Stimulated activated CD4-positive, alpha-beta T cell treated with anti-CD3 and anti-CD28 coated beads, TNF-alpha, amount 100 ng/mL, for 24 hours (primary cell): Measurements from ENCODE around the gene ZC3H12C.
"Not testable (repeated sequence)": the region's sequence is repeated elsewhere in the genome, so short reads cannot be mapped to it uniquely, and the experiment has no call there.

Experiments
- DNase-seq, 3 experiments: peaks; one replicate each; pipeline ENCODE4 v3.0.0-alpha.2; 2020; ENCODE audit warnings: low read depth in 3 of 3

Gene ZC3H12C

DNA sequence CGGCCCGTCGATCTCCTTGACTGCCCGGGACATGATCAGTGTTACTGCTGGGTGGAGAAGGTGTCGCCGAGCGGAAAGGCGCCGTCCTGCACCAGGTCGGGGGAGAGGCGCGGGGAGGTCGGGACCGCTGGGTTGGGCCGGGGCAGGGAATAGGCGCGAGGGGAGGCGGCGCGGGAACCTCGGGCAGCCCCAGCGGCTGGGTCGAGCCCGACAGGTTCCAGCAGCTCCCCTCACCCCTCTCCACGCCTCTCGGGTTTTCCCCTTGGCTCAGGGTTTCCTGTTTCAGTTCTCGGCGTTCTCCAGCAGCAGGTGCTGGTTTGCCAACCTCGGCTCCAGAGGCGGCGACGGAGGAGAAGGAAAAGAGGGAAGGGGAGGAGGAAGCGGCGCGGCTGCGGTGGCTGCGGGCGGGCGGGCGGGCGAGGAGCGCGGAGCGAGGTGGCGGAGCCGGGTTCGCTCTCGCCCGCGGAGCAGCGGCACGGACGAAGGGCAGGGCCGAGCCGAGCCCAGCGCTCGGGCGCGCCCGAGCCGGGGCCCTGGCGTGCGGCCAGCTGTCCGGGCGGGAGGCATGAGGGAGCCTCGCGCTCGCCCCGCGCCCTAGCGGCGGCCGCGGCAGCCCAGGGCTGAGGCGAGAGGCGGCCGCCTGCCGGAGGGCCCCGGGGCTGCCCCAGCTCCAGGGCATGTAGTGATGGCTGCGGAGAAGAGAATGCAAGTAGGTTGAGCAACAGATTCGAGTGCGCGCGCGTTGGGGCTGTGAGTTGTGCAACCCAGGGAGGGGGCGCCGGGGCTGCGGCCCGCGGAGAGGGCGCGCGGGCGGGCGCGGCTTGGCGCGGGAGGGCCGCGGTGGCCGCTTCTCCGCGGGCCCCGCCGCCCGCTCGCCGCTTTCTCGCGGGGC lies at the start of gene ZC3H12C:
TSS of gene ZC3H12C (plus strand) at position 878 of the 892 bp plus-strand sequence. CDS start 20 bp downstream, outside the sequence.
- DNase-seq: peak in 1 of 3 experiments; percentile 47

DNA sequence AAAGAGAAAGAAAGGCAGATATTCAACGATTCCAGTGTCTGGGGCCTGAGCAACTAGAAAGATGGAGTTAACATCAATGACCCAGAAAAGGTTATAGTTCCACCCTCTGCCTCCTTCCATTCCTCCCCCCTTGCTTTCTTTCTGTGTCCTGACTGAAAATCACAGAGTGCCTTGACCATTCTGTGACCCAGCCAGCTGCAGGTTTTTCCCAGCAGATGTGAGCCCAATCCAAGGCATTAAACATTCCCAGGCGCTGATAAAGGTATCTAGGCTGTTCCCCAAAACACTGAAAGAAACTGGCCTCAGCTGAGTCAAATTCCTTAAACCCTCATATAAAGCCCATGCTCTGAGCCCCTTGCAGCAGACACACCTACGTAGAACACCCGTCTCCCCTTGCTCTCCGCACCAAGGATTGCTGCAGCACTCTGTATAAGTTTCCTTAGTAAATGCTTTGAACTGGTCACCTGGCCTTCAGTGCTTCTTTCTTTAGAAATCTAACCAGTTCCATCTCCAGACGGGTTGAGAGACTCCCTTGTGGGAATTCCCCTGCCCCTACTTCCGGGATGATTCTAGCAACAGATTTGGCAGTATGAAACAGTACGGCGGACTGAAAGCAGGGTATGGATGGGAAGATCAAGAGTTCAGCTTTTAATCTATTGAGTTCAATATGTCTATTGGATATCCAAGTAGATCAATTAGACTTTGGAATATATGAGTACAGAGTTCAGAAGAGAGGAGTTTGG lies 48.8 kb upstream of the ZC3H12C start:
- DNase-seq: no peak

DNA sequence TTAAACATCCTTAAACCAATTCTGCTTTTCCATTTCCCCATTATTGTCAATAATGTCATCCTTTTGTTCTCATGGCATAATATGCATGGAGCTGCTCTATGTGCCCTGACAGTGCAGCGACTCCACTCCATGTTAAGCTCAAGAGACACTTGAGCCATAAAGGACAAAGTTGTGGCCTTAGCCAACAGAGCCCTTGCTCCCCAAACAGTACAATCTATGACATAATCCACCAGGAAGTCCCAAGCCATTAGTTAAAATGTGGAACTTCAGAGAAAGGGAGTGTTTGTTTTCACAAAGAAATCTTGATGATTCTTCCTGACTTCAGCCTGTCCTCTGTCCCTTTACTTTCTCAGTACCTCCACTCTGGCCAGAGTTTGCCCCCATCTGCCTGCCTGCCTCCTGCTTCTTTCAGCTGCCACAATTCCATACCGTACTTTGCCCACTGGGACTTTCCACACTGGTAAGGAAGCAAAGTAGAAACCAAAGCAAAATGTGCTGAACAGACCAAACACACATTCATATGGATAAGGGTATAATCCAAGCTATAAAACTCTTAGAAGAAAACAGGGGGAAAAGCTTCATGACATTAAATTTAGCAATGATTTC lies 46.3 kb upstream of the ZC3H12C start:
- no peak for DNase-seq

DNA sequence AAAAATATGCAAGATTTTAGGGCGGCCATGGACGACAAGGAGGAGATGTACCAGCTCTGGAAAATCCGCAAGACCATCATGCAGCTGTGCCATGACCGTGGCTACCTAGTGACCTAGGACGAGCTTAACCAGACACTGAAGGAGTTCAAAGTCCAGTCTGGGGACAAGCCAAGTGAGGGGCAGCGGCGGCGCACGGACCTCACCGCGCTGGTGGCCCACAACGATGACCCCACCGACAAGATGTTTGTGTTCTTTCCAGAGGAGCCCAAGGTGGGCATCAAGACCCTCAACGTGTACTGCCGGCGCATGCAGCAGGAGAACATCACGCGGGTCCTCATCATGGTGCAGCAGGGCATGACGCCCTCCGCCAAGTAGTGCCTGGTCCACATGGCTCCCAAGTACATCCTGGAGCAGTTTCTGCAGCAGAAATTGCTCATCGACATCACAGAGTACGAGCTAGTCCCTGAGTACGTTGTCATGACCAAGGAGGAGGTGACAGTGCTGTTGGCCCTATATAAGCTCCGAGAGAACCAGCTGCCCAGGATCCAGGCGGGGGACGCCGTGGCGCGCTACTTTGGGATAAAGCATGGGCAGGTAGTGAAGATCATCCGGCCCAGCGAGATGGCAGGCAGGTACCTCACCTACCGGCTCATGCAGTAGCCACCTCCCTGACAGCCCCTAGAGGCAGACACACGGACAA lies 43.5 kb upstream of the ZC3H12C start:
- no peak for DNase-seq

DNA sequence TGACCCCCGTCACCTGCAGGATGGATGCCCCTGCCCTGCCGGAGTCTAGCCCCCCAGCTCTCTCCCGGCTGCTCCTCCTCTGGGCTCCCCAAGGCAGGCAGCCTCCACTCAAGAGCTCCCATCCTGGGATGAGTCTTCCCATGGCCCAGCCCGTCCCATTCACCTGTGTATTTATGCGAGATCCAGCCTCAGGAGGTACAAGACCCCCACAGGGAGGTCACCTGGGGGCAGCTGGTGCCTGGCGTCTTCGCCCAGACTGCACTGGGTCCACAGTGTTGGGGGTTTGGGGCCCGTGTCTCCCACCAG lies 43.0 kb upstream of the ZC3H12C start:
- no peak for DNase-seq

DNA sequence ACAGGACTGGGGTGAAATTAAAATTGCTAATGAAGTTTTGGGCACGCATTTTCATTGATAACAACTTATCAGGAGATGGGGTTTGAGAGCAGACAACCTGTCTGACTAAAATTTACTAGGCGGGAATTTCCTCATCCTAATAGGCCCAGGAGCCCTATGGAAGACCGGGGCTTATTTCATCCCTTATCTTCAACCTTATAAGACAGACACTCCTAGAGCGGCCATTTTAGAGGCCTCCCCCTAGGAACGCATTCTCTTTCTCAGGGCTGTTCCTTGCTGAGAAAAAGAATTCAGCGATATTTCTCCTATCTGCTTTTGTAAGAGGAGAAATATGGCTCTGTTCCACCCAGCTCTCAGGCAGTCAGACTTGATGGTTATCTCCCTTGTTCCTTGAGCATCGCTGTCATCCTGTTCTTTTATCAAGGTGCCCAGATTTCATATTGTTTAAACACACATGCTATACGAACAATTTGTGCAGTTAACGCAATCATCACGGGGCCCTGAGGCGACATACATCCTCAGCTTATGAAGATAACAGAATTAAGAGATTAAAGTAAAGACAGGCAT lies 39.3 kb upstream of the ZC3H12C start:
- no peak for DNase-seq

DNA sequence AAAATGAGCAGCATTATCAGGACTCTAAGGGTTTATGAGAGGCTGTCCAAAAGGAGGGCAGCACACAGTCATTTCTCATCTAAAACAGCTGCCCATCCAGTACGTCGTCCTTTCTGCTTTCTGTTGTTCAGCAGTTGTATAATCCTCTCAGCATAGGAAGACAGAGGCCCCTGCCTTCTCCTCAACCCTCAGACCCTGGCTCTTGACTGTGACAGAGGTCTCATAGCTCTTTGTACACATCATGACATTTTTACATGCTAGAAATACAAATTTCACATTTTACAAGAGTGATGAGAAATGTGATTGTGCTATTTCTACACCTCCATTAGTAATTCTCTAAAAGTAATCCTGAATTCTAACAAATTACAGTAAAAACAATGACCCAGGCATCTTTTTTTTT lies 36.2 kb upstream of the ZC3H12C start:
- DNase-seq: no peak

DNA sequence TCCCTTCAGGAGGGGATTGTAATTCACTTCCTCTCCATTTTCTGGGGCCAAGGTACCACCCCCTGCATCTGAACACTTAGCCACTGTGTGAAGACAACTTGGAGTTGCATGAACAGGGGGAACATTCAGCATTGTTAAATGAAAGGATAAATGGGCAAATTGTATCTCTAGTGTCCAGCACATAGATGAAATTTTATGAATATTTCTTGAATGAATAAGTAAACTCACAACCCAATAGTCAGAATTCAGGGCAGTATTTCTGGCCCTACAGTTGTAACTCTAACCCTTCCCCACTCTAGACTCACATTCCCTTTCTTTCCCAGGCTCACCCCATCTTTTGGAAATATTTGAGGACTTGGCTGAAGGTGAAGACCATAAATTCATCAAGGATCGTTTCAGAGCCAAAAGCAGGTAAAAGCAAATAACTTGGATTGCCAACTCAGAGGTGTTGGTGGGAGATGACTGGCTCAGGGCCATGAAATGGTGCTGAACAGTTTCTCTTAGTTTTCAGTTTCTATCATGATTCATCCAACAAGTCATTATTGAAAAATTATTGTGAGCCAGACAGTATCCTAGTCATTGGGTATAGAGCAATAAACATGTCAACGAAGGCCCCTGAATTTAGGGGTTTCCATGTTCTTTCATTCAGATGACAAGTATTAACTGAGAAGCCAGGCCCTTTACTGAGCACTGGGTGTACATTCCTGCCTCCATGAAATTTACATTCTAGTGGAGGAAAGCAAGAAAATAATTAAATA lies 33.3 kb upstream of the ZC3H12C start:
- DNase-seq: no peak

DNA sequence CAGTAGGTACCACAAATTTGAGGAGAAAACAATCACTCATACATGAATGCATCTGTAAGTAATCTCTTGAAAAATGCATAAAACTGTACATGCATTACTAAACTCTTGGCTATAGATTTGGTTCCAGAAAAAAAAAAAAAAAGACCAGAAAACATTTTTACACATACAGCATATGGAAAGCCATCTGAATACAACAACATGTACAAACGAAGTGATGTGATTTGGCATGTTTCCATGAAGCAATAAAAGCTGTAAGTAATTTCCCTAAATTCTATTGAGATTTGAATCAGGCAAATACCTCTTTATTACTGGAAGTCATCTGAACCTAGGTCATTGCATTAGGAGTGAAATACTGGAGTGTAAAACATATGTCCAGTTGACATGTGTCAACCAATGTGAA lies 31.9 kb upstream of the ZC3H12C start:
- no peak for DNase-seq

DNA sequence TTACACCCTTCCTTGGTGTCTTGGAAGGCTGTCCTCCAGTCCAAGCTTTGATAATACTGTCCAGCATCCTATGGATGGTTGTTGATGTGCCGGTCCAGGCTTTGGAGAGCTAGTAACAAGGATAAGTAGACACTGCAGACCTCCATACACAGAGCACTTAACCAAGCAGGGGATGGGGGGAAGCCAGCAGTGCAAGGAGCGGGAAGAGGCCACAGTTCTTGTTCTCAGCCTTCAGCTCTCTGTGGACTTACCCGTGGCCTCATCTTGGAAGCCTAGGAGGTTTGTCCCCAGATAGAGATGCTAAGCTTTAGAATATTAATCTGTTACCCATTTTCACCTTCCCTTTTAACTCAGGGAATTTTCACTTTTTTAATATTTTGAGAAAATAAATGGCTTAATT lies 30.9 kb upstream of the ZC3H12C start:
- DNase-seq: no peak

DNA sequence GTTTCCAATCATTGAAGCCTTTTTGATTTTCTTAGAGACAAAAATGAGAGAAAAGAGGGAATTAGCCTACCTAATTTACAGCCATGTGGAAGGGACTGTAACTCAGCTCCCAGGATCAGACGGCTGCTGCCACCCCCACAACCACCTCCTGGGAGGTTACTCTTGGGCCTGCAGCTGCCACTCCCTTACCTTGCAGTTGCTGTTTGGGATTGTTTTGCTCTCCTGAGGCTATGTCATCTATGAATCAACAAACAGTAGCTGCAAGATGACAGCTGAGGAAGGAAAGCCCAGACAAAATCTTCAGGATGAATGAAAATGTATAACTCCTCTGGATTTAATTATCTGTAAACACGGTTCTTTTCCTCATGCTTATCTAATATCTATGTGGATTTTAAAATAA lies 28.0 kb upstream of the ZC3H12C start:
- no peak for DNase-seq

DNA sequence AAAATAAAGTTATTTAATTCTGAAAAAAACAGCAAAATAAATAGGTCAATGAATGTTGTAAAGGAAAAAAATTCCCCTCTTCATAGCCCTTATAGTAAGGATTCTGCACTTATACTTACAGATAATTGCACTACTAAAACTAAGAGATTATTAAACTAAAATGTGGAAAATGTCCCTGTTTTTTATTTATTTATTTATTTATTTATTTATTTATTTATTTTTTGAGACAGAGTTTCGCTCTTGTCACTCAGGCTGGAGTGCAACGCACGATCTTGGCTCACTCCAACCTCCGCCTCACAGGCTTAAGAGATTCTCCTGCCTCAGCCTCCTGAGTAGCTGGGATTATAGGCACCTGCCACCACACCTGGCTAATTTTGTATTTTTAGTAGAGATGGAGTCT lies 25.2 kb upstream of the ZC3H12C start:
- DNase-seq: not testable (repeated sequence)

DNA sequence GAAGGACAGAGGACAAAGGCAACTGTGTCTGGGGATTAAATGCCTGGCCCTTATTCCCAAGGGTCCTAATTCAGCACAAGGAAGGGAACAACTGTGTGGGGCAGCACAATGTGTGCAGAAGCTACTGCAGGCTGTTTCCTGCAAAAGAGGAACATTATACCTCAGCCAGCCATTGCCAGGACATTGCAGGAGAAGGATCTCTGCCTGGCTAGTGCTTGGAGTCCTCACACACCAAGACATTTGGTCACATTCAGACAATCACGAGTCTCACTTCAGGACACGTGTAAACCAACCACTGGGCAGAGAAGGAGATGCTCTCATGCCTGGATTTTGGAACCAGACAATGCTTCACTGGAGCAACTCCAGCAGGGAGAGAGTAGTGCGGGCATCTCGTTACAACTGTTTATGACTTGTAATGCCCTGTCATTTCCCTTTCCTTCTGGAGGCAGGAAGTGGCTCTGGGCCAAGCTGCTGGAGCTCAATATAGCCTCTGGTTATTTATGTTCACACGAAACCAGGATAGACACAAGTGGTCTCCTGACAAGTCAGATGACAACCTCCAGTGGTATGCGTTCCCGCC lies 23.9 kb upstream of the ZC3H12C start:
- no peak for DNase-seq

DNA sequence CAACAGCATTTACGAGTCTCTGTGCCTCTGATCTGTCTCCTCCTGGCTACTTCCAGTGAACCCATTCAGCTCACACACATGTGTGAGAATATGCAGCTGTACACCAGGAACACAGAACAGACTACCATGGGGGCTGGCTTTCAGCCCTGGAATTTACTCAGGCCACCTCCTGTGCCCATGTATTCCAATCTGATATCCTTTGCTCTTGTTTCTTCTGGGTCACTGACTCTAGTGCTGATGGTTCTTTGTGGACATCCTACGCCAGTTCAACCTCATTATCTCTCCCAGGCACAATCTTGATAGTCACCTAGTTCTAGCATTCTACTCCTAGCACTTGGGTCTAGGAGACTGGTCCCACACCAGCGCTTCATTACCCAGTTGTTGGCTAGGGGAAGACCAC lies 23.0 kb upstream of the ZC3H12C start:
- no peak for DNase-seq

DNA sequence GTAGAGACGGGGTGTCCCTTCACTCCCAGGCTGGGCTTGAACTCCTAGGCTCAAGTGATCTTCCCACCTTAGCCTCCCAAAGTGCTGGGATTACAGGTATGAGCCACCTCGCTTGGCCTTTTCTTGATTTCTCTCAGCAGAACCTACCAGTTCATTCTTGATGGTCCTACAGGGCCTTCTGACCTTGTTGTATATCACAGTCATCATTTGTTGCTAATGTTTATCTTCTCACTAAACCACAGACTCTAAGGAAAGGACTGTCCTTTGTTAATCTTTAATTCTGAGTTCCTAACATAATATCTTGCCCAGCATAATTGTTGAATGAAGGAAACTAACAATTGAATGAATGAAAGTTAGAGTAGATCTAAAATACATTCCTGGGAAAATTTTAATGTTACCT lies 22.0 kb upstream of the ZC3H12C start:
- no peak for DNase-seq

DNA sequence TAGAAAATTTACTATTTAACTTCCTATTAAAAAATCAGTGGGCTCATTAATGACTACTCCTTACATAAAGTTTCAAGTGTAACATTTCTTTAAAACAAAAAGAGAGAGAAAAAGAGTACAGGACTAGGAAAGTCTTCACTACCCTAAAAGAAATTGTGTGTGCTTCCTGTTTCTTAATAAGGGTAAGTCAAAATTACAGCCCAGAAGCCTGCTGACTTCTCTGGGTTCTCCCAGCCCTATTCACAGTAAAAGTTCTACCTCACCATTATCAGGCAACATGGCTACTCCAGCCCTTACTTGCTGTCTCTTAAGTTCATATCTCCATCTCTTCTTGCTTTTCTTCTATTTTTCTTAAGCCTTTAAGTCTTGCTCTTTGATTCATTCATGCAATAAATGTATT lies 20.3 kb upstream of the ZC3H12C start:
- DNase-seq: no peak

DNA sequence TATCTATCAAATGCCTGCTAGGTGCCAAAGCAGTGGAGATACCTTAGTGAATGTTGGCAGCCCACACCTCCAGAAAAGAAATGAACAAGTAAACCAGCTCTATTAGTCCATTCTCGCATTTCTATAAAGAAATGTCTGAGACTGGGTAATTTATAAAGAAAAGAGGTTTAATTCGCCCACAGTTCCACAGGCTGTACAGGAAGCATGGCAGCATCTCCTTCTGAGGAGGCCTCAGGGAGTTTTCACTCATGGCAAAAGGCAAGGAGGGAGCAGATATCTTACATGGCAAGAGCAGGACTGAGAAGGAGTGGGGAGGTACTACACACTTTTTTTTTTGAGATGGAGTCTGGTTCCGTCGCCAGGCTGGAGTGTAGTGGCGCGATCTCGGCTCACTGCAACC lies 18.7 kb upstream of the ZC3H12C start:
- no peak for DNase-seq

DNA sequence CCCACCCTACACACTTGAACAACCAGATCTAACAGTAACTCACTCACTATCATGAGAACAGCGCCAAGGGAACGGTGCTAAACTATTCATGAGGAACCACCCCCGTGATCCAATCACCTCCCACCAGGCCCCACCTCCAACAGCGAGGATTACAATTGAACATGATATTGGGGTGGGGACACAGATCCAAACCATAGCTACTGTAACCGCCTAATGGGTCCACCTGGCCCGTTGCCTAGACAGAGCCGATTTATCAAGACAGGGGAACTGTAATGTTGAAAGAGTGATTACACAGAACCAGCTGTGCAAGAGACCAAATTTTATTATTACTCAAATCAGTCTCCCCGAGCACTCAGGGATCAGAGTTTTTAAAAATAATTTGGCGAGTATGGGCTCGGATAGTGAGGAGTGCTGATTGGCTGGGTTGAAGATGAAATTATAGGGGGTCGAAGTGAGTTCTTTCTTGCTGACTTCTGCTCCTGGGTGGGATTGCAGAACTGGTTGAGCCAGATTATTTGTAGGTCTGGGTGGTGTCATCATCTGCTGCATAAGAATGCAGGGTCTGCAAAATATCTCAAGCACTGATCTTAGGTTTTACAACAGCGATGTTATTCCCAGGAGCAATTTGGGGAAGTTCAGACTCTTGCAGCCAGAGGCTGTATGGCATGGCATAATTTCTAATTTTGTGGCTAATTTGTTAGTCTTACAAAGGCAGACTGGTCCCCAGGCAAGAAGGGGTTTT lies 17.9 kb upstream of the ZC3H12C start:
- no peak for DNase-seq

DNA sequence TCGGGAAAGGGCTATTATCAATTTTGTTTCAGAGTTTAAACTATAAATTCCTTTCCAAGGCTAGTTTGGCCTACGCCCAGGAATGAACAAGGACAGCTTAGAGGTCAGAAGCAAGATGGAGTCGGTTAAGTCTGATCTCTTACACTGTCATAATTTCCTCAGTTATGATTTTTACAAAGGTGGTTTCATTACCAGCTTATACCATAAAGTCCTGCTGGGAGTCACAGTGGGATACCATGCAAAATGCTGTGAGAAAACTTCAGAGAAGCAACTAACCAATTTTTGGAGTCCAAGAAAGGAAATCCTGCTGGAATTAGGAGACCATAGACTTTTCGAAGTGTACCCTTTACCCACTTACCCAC lies 17.4 kb upstream of the ZC3H12C start:
- DNase-seq: no peak

DNA sequence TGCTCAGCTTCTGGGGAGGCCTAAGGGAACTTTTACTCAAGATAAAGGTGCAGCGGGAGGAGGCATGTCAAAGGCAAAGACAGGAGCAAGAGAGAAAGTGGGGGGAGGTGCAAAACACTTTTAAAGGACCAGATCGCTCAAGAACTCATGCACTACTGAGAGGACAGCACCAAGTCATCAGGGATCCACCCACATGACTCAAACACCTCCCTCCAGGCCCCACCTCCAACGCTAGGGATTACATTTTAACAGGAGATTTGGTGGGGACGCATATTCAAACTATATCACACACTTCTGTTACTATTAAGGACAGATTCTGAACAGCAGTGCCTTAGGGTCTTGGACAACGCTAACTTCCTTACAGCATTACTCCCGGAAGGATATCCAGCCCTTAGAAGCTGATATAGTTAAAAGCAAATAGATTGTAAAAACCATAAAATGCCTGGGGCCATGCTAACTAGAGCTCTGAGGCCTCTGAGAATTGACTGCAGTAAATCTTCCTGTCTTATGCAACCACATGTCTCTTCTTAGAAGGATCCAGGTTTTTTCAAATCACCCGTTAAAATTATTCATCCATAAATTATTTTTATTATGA lies 16.7 kb upstream of the ZC3H12C start:
- no peak for DNase-seq
